ENCODE measurements around the gene CHAT.

CHAT gene

DNA sequence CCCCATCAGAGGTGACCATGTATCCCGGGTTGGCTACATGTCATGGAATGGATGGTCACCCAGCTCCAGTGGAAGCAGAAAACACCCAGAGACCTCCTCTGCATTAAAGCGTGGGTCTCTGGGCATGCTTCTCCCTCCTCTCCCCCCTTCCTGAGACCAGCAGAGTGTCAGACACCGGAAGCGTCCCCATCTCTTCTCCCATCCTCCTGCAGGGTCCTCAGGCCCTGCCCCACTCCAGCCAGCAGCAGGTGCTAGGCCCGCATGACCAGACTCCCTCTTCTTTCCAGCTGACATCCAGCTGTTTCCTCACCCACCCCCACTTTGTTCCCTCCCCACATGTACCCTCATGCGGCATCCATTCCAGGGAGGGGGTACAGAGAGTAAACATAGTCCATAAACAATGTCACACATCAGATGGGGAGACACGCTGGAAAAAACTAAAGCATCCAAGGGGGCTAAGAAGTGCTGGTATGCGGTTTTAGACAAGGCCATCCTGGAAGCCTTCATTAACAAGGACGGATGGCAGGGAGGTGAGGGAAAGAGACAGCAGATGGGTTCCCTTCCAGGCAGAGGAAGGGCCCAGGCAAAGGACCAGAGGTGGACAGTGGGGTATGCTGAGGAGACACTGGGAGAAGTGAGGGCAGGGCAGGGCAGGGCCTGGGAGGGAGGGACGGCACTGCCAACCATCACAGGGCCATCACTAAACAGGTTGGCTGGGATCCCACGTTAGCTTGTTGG lies 16.2 kb upstream of the CHAT start:
- no peak for DNase-seq (ENCODE audit: low spot score)

DNA sequence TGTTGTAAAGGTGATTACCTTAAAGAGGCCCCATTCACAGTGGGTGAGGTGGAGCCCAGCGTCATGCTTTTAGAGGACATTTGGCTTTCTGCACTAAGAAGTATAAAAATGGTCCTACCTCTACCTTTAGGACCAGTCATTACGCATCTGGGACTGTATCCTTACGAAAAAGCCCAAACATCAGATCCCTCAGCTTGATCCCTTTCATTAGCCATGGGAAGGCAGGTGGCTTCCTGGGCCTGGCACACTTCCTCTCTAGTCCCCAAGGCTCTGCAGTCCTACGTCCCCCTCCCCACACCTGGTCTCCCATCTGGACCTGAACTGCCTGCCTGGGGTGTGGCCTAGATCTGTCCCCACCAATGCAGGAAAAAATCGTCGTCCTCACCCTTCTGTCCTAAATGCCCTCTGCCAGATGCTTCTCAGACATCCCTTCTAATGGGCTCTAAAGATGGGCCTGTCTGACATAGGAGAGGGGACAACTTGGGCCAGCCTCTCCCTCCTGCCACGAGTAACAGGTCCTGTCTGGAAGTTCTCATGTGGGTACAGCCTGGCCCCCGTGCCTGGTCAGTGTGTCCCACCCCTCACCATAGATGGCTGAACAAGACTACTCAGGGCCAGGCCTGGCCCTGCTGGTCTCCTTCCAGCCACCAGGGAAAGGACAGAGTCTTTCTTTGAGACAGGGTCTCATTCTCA lies 15.5 kb upstream of the CHAT start:
- DNase-seq (ENCODE audit: low spot score) = no peak

DNA sequence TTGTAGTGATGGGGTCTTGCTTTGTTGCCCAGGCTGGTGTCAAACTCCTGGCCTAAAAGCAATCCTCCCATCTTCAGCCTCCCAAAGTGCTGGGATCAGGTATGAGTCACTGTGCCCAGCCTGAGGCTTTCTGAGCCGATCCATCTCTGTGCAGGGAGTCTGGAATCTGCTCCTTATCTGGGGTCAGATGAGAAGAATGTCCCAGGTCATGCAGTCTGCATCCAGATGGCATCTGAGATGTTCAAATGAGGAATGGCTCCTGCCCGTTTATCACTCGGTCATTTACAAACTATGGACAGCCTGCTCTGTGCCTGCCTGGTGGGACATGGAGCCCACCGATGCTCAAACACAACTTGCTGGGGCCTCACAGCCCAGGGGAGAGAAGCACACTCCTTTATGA lies 14.9 kb upstream of the CHAT start:
- no peak for DNase-seq (ENCODE audit: low spot score)

GRCh38 chr10:49599546-49599945 lies 14.3 kb upstream of the CHAT start:
- DNase-seq (ENCODE audit: low spot score) = no peak

DNA sequence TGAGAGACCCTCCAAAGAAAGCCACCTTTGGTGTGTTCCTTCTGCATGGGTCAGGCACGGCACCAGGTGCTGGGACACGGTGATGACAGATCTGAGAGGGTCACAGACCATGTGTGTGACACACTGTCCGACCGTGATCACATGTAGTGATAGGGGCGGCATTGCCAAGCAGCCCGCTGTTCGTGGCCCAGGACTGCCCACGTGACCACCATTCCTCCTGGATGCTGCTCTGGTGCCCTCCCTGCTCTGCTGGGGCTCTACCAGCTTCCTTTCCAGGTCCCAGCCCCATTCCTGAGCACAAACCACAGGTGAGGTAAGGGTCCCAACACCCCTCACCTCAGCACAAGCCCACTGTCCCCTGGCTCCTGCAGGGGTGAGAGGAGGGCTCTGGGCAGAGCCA lies 13.8 kb upstream of the CHAT start:
- no peak for DNase-seq (ENCODE audit: low spot score)

DNA sequence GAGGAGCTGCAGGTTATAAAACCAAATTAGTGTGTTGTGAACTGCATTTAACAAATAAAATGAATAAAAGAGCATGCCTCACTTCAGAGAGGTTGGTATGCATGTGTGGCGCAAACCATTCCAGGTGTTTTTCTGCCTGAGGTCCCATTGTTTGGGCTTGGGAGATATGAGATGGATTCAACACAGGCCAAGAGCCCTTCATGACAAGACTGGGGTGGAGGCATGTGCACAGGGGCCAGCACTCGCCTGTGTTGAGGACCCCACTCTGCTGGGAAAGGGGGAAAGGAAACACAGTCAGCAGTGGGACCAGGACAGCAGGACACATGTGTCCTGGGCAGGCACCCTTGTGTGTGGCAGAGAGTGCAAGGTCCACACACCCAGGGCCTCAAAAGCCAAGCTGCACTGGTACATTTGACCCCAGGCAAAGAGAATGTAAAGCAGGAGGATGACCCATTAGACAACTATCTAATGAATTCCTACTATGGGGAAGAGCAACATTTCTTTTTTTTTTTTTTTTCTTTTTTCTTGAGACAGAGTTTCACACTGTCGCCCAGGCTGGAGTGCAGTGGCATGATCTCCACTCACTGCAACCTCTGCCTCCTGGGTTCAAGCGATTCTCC lies 12.9 kb upstream of the CHAT start:
- no peak for DNase-seq (ENCODE audit: low spot score)

DNA sequence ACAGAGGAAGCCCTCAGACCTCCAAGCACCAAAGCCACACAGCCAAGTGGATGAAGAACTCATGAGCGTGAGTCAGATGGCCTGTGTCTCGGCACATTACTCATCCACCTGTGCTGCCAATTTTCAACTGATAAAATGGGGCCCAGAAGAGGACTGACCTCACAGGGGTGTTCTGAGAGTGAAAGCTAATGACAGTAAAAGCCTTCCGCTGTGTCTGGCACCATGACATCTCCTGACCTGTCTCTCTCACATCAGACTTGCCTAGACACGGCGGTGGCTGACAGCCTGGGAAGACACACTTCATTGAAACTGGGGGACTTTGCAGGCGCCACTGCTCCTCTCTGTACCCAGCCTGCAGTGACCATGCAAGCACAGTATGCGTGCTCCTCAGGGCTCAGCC lies 12.0 kb upstream of the CHAT start:
- DNase-seq (ENCODE audit: low spot score) = no peak

DNA sequence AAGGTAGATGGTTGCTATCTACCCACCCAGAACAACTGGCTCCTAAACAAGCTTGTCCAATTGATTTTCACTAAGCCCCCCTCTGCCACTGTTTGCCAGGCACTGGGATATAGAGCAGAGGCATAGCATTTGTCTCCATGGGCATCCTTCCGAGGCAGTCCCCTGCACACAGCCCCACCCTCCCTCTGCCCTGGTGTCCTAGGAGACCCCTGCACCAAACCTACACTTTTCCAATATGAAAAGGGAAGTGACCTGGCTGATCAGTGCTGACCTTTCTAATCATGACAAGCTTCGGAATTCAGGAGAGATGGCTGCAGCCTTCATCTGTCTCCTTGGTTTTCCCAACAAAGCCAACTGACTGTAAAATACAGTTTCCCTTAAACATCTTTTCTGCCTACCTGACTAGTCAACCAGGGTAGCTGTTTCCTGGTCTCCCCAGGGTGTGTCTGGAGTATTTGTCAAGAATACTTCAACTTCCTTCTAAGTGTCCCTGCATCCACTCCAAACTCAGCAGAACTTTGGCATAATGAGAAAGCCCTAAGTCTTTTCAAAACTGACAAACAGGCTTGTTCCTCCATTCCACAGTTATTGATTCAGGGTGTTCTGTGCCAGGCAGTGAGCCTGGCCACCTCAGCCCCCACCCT lies 11.3 kb upstream of the CHAT start:
- no peak for DNase-seq (ENCODE audit: low spot score)

GRCh38 chr10:49605216-49605938 lies 8.5 kb upstream of the CHAT start:
- DNase-seq (ENCODE audit: low spot score) = peak; percentile 29

DNA sequence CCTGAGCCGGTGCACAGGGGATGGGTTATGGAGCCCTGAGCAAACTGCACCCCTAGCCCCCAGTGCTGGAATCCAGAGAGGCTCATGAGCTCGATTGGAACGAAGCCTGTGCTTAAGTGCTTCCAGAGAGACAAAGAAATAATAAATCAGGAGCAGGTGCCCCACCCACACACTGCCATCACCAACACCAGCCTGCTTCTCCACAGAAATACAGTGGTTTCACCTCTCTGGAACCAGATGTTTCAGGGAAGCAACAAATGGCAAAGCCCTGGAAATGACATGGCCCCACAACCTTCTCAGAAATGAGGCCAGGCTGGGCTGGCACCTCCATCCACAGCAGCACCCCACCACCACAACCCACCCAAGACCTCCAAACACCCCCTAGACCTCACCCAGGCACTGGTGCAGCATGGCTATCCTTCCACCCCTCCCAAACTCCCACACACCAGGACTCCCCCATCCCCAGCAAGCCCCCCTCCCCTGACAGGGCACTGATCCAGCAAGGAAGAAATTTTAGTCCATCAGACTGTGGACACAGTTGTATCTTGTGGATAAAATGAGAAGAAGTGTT lies 7.8 kb upstream of the CHAT start:
- peak; percentile 27 for DNase-seq (ENCODE audit: low spot score)

DNA sequence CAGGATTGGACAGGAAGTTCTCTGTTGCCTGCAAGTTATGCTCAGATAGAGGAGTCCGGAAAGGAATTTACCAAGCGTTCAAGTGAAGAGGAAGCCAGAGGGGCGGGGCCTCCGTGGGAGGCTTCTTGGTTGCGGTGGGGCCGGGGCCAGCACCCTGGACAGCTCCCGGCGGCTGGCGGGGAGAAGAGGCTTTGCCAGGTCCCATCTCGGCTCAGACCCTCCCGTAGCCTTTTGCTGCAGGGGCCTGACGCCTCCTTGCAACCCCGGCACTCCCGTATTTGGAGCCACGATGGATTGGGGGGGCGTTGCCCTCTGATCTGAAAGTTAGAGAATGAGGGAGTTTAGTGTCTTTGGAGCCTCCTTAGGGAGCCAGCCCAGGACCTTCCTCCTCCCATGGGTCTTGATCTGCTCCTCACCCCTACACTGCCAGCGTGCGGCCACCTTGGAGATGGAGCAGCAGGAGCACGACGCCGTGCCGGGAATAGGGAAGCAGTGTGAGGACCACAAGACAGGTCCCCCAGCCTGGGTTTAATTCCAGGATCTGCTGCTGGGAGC lies 6.8 kb upstream of the CHAT start:
- peak; percentile 48 for DNase-seq (ENCODE audit: low spot score)

- peak; percentile 61 for DNase-seq (ENCODE audit: low spot score)
These were observed 5.5 kb upstream of the CHAT start for GRCh38 chr10:49608166-49609005.

GRCh38 chr10:49609006-49609282 lies 4.9 kb upstream of the CHAT start:
- DNase-seq (ENCODE audit: low spot score) = peak; percentile 65

DNA sequence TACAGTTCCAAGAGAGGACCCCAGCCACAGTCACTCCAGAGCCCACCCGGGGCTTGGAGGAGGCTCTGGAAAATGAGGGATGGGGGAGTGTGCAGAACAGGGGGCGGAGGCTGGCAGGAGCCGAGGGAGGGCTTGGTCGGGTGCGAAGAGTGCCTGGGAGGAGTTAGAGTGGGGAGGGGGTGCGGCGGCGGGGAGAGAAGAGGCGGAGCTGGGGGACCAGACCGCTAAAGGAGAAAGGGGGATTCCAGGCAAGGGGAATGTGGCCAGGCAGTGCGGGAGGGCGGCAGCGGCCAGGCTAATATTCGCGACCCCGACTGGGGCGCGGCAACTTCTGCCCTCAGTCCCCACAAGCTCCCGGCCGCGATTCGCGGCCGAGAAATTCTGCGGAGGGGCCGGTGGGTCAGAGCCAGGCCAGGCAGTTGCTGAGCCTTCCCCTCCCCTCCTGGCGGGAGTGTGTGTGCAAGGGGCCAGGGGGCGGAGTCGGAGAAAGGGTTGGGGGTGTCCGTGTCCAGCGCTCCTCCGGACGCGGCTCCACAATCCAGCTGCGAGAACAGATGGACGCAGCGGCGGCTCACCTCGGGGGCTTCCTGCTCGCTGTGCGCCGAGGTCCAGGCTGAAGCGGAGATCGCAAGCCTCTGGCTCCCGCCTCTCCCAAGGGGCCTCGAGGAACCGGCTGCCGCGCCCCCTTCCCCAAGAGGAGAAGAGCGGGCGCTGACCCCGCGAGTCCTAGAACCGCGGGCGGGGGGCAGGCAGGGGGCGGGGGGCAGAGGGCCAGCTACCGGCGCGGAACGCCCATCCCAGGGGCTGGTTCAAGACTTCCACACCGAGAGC lies 4.3 kb upstream of the CHAT start:
- peak; percentile 72 for DNase-seq (ENCODE audit: low spot score)

DNA sequence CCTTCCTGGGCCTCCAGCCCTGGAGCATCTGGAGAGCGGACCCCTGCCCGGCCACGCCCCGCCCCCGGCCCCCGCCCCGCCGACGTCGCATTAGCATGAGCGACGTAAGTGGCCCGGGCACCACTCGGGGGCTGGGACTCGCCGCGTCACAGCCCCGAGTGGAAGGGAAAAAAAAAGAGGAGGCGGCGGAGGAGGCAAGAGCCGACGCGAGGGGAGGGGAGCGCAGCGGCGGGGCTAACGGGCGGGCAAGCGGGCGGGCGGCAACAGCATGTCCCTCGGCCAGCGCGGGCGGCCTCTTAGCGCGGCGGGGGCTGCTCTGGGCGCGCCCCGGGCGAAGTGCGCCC lies 3.8 kb upstream of the CHAT start, which contains the start of gene SLC18A3:
Gene SLC18A3, plus strand, starts transcription at position 197 of the 344 bp plus-strand sequence. CDS start 431 bp downstream, outside the sequence.
- peak; percentile 80 for DNase-seq (ENCODE audit: low spot score)

- DNase-seq (ENCODE audit: low spot score) = peak; percentile 73
These were observed 3.2 kb upstream of the CHAT start for GRCh38 chr10:49610458-49611165.

GRCh38 chr10:49611166-49611815 lies 2.5 kb upstream of the CHAT start:
- DNase-seq (ENCODE audit: low spot score) = peak; percentile 69

DNA sequence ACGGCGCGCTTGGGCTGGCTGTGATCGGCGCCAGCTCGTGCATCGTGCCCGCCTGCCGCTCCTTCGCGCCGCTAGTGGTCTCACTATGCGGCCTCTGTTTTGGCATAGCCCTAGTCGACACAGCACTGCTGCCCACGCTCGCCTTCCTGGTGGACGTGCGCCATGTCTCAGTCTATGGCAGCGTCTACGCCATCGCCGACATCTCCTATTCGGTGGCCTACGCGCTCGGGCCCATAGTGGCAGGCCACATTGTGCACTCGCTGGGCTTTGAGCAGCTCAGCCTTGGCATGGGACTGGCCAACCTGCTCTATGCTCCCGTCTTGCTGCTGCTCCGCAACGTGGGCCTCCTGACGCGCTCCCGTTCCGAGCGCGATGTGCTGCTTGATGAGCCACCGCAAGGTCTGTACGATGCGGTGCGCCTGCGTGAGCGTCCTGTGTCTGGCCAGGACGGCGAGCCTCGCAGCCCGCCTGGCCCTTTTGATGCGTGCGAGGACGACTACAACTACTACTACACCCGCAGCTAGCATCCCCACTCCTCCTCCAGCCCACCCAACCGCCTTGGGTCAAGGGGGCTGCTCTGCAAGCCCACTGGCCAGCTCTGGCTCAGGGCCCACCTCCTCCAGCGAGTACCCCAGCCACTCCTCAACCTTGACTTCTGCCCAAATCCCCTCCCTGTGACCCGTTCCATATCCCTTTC lies 1.9 kb upstream of the CHAT start:
- DNase-seq (ENCODE audit: low spot score) = no peak
